Tibial artery (tissue), 4 donors: ENCODE data around the gene MET.
A peak's percentile ranks its signal among the peaks of the same experiment; 100 is the strongest.

Source experiments
- DNase-seq, 2 donors: peaks; one replicate each; pipeline ENCODE4 v3.0.0-alpha.2; 2019
- H3K27ac ChIP-seq, 2 donors: fragments of 200-600 bp; sonication (generic) in 1 of 2; 1 replicate in 1 of 2; 2 replicates in 1 of 2; pipeline ENCODE4 v1.5.1; 2018 to 2019; ENCODE audit warnings: mild to moderate bottlenecking in 1 of 2
- H3K27me3 ChIP-seq, 2 donors: fragments of 200-600 bp; sonication (generic) in 1 of 2; one replicate each; pipeline versions ENCODE4 v1.5.1 to v1.6.0; 2016 to 2019
- H3K36me3 ChIP-seq, 3 donors: fragments of 200-600 bp; sonication (generic) in 2 of 3; one replicate each; pipeline ENCODE4 v1.5.1; 2016 to 2019; ENCODE audit warnings: mild to moderate bottlenecking in 2 of 3
- H3K4me1 ChIP-seq, 4 donors: fragments of 200-600 bp; sonication (generic) in 2 of 4; 1 replicate in 3 of 4; 2 replicates in 1 of 4; pipeline ENCODE4 v1.5.1; 2016 to 2019
- H3K4me3 ChIP-seq, 2 donors: fragments of 200-600 bp; sonication (generic) in 1 of 2; 1 replicate in 1 of 2; 2 replicates in 1 of 2; pipeline ENCODE4 v1.5.1; 2018 to 2019; ENCODE audit warnings: mild to moderate bottlenecking in 2 of 2
- H3K9me3 ChIP-seq, 3 donors: fragments of 200-600 bp; sonication (generic) in 1 of 3; one replicate each; pipeline ENCODE4 v1.5.1; 2016 to 2019
- CTCF ChIP-seq, 2 experiments: fragments of 200-600 bp in 1 of 2; fragments of 450-650 bp in 1 of 2; IDR thresholded peaks; one replicate each; pipeline ENCODE4 v1.5.1; 2017 to 2019; ENCODE audit warnings: antibody characterized with exemption in 2 of 2, mild to moderate bottlenecking in 1 of 2, moderate library complexity in 1 of 2
- intact Hi-C: fragments of 100-400 bp; cut with DNase I; formaldehyde crosslinking; loops from one replicate; pipeline ENCODE4 v1.15.0; 2023; ENCODE audit warnings: low total_unique reads

MET gene

GRCh38 chr7:116772926-116773749 lies 101.1 kb downstream of the MET start:
- Histone ChIP-seq H3K4me1 (peaks cover 0 to 19% (median 9%) of the 10 kb centered on the region in 4 donors), H3K9me3 (no peaks in the 10 kb centered on the region), H3K27ac (no peak overlapping the region), H3K4me3 (no peak overlapping the region), H3K27me3 (no peaks in the 10 kb centered on the region), H3K36me3 (no peaks in the 10 kb centered on the region)
- intact Hi-C loops: no loop called here
- DNase-seq: no peak
- no peak for TF ChIP-seq CTCF (IDR thresholded peaks at IDR 0.05)

GRCh38 chr7:116776046-116776445 lies 104.0 kb downstream of the MET start:
- no peak for TF ChIP-seq CTCF (IDR thresholded peaks at IDR 0.05)
- intact Hi-C loops: no loop called here
- H3K27me3 ChIP-seq: no peaks in the 10 kb centered on the region
- no peak overlapping the region for H3K4me3 ChIP-seq
- no peak overlapping the region for H3K27ac ChIP-seq
- no peak for DNase-seq
- H3K4me1 ChIP-seq: peaks cover 0 to 45% (median 23%) of the 10 kb centered on the region in 4 donors
- H3K9me3 ChIP-seq: no peaks in the 10 kb centered on the region
- no peaks in the 10 kb centered on the region for H3K36me3 ChIP-seq

GRCh38 chr7:116776610-116777289 lies 104.8 kb downstream of the MET start:
- no peak overlapping the region for H3K4me3 ChIP-seq
- intact Hi-C loops: no loop called here

GRCh38 chr7:116777651-116778281 lies 105.8 kb downstream of the MET start:
- no peak for TF ChIP-seq CTCF (IDR thresholded peaks at IDR 0.05)
- Histone ChIP-seq H3K4me1 (peaks cover 0 to 61% (median 32%) of the 10 kb centered on the region in 4 donors), H3K27me3 (no peaks in the 10 kb centered on the region), H3K9me3 (no peaks in the 10 kb centered on the region), H3K36me3 (no peaks in the 10 kb centered on the region), H3K27ac (peak overlapping the region in 1 of 2 donors; percentile 25), H3K4me3 (no peak overlapping the region)
- intact Hi-C loops: no loop called here
- no peak for DNase-seq

More at GRCh38 chr7:116776610-116777289, 104.8 kb downstream of the MET start:
- no peak overlapping the region for H3K27ac ChIP-seq
- no peaks in the 10 kb centered on the region for H3K36me3 ChIP-seq
- DNase-seq: no peak
- no peaks in the 10 kb centered on the region for H3K27me3 ChIP-seq
- H3K9me3 ChIP-seq: no peaks in the 10 kb centered on the region
- H3K4me1 ChIP-seq: peaks cover 0 to 50% (median 26%) of the 10 kb centered on the region in 4 donors
- no peak for TF ChIP-seq CTCF (IDR thresholded peaks at IDR 0.05)

- Histone ChIP-seq H3K4me3 (no peak overlapping the region), H3K36me3 (no peaks in the 10 kb centered on the region), H3K27me3 (no peaks in the 10 kb centered on the region), H3K27ac (no peak overlapping the region), H3K9me3 (no peaks in the 10 kb centered on the region), H3K4me1 (peaks cover 0 to 61% (median 32%) of the 10 kb centered on the region in 4 donors)
- DNase-seq: no peak
- intact Hi-C loops: no loop called here
- TF ChIP-seq CTCF (IDR thresholded peaks at IDR 0.05): no peak
Observed at GRCh38 chr7:116779216-116779615, 107.2 kb downstream of the MET start.
